Medulla oblongata (tissue), 1 donor: Measurements from ENCODE around the gene TEX261.
A peak's percentile ranks its signal among the peaks of the same experiment; 100 is the strongest.
"Not testable (repeated sequence)": the region's sequence is repeated elsewhere in the genome, so short reads cannot be mapped to it uniquely, and the experiment has no call there.

Experiments used
- DNase-seq: peaks from one replicate; pipeline ENCODE4 v3.0.0-alpha.2; 2015; ENCODE audit errors: extremely low spot score

Gene TEX261

DNA sequence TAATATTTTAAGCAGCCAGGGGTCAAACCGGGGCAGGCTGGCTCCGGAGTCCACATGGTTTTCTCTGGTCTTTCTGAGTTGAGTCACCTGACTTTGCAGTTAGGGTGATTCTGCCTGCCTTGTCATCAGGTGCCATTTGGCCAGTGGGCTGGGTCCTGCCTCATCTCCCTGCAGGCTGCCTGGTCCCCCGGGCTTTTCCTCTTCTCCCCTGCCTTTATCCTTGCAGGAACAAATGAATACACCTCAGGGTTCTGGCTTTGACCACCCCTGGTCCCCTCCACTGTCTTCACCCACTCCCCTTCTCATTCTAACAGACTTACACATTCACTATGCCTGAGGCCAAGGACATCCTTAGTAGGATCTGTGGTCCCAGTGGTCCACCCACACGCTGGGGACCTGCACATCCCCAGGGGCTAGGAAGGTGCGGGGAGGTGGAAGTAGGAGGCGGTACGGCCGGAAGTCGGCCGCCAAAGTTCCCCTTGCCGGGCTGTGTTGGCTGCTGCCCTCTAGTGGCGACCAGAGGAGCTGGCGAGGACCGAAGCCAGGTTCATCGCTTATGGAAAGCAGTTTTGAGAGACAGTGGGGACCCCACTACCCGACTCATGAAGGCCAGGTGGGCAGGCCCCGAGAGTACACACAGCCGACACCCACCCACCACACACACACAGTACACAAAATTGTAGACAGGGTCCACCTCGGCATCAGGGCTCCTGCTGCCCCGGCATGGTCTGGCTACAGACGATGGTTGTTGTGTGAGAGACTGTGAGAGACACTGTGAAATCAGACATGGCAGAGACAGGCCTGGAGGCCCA lies 6.3 kb upstream of the TEX261 start:
- DNase-seq, result peak; percentile 65

DNA sequence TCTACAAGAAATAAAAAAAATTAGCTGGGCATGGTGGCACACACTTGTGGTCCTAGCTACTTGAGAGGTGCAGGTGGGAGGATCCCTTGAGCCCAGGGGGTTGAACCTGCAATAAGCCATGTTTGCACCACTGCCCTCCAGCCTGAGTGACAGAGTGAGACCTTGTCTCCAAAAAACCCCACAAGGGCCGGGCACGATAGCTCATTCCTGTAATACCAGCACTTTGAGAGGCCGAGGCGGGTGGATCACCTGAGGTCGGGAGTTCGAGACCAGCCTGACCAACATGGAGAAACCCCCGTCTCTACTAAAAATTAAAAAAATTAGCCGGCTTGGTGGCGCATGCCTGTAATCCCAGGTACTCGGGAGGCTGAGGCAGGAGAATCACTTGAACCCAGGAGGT lies 5.3 kb upstream of the TEX261 start:
- DNase-seq, result not testable (repeated sequence)

DNA sequence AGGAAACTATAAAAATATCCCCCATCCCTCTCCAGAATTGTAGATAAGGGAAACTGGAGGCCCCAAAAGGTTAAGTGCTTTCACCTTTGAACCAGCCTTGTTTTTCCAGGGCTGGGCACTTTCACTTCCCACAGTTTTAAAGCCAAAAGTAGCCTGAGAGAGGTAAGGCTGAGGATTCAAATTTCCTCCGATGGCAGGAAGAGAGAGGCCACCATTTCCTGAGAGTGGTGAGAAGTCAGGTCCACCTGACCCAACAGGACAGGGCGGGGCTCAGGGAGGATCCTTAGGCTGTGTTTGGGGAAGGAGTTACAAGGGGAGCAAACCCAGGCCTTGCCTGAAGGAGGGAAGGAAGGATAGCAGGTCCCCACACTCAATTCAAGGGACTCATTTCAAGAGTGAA lies 4.7 kb upstream of the TEX261 start:
- no peak for DNase-seq

DNA sequence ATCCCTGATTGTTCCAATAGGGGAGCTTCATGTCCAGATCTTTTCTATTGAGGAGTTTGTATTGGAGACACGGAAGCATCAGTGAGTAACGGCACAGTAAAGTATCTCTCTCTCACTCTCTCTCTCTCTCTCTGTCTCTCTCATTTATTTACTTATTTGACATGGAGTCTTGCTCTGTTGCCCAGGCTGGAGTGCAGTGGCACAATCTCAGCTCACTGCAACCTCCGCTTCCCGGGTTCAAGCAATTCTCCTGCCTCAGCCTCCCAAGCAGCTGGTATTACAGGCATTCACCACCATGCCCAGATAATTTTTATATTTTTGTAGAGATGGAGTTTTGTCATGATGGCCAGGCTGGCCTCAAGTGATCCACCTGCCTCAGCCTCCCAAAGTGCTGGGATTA lies 4.2 kb upstream of the TEX261 start:
- not testable (repeated sequence) for DNase-seq

DNA sequence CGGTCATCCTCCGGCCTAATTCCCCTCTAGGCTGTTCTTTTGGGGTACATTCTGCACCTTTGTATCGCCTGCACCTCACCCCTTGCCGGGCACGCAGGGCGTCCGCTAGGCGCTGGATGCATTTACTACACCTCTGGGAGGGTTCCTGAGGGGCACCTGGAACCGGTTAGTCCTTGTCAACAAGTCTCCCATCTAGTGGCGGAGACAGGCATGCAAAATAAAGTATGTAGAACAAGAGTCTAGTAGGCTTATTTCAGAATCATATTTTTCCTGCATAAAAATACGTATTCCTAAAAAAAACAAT lies 705 bp upstream of the TEX261 start:
- DNase-seq, result peak; percentile 40

DNA sequence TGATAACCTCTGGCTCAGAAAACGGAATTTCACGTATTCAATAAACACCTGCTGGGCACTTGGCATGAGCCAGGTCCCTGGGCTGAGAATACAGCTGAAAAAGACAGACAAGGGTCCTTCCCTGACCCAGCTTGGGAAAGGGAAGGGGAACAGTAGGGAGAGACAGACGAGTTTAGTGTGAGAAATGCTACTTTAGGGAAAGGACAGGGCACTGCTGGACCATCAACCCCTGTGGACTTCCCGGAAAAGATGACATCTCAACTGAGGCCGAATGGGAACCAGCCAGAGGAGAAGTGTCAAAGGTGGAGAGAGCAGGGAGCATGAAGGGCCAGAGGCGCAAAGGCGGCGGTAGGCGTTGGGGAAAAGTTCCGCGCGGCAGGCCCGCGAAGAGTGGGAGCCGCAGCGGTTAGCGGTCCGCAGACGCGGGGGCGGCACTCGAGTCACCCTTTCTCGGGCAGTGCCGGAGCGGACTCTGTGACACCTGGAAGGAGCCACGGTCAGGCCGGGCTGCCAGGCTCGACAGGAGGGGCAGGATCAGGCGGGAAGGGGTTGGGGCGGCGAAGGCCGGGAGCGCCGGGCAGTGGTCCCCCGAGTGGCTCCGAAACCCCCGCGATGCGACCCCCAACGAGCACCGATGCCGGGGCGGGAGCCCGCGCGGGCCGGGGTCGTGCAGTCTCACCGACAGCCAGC lies 519 bp downstream of the TEX261 start:
- no peak for DNase-seq

DNA sequence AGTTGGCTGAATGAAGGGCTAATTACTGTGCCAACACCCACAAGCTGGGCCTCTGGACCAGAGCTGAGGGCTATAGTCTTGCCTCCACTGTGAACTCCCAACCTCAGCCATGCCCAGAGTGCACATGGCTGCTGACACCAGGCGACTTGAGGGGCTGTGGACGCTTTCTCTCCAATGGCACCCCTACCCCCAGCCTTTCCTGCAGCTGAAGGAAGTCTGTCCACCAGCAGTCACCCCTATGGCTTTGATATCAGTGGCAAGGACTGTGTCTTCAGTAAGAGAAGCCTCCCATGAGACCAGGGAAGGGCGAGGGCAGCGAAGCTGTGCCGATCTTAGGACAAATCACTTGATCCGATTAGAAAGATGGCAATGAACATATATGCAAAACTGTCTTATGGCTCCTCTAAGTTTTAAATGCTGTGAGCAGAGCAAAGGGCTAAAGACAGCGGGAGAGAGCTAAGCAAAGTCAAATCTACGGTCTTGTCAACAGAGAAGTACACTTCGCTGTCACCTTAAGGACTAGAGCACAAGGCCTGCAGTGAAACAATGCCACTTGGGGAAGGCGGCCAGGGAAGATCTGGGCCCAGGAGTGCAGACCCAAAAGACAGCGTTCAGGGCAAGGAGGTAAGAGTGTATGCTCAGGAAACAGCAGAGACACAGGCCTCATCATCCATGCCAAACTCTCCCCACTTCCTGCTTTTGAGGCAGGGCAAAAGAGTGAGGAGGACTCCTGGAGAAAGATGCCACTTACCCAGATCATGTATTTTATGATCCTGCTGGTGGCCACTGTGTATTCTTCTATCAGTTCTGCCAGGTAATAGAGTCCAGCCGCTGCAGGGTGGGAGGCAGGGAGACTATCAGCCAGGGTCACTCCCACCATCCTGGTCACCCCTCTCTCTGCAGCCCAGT lies 1.5 kb downstream of the TEX261 start:
- DNase-seq, result no peak

DNA sequence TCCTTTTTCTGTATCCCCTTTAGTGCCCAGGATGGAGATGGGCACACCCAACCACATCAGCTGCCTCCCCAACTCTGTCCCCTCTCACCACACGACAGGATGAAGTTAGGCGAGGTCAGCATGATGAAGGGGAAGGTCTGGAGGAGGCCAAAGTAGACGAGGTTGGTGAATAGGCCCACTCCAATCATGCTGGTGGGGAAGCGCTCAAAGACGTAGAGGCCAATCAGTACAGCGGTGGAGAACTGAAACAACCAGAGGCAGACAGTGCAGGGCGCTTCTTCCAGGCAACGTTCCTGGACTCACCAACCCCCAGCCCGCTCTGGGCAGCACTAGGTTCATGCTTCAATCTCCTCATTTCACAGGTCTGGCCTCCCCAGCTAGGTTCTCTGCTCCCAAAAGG lies 2.9 kb downstream of the TEX261 start:
- no peak for DNase-seq

DNA sequence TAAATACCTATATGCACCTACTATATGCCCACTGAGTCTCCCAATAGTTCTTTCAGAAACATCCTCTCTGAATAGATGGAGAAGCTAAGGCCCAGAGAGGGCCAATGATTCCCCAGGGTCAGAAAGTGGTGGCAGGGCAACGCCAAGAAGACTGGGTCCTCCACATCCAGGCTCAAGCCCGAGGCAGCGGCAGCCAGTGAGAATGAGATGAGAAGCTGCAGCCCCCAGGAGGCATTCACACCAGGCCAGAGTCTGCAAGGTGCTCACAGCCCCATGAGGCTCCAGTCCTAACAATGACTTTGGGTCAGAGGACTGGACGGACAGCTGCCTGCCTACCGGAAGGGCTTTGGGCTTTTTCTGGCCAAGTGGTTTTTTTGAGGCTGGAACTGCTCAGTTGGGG lies 3.5 kb downstream of the TEX261 start:
- no peak for DNase-seq

DNA sequence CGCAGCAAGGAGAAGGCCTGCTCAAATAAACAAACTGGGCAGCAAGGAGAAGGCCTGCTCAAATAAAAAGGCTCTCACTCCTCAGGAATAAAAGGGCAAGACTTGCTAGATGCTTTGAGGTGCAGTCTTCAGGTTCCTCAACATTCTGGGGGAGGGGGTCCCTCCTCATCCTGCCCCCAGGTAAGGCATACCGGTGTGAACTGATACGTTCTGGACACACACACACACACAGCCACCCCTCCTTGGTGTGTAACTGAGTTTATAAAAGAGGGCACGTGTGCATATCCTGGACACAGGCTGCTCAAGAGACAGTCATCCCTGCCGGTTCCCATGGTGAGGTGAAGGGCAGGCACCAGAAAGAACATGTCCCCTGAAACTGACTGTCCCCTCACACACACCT lies 4.5 kb downstream of the TEX261 start:
- DNase-seq, result no peak

DNA sequence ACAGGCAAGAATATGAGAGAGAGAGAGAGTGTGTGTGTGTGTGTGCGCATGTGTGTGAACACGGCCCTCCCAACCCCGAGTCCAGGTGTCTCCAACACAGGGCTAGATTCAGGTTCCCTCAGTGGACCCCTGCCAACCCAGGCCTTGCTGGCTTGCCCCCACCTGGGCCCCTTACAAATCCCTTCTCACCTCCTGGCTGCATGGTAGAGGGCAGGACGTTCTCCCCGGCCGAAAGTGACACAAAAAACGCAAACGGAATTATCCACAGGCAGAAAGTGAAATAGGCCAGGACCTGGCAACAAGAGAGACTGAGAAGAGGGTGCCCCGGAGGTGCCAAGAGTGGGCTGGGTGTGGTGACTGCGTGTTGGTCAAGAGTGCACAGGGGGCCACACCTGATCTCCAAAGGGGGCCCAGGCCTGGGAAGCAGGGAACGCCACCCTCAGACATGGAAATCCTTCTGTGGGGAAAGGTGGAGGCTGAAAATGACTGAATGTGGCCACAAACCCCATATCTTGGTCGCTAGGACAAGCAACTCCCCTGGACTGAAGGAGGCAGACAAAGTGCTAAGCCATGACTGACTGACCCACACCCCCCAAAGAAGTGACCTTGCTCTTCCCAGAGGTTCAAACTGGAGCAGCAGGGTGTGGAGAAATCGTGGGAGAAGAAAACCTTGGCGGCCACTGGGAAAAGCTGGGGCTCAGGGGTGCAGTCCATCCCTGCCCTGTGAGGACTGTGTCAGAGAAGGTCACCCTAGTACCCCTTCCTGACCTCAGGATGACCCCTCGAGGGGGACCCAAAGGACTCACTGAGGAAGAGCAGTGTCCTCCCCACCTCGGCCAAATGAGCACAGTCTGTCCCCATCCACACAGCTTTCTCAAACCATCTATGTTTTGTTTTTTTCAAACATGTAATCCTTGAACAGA lies 5.7 kb downstream of the TEX261 start:
- no peak for DNase-seq

DNA sequence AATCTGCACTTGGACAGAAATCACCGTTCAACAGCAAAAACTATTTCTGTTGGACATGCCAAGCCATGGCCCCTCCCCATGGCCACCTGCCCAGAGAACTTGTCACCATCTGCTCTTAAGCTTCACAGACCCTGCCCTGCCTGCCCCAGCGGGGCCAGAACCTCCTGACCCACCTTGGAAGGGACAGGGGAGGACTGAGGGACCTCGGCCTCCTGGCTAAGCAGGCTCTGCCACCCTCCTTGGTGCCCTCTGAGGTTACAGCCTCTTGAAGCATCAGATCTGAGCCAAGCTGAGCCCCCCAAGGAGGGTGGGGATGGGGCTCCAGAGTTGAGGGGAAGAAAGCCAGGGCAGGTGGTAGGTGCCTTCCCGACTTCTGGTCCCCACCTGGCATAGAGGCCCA lies 6.5 kb downstream of the TEX261 start:
- DNase-seq, result no peak

DNA sequence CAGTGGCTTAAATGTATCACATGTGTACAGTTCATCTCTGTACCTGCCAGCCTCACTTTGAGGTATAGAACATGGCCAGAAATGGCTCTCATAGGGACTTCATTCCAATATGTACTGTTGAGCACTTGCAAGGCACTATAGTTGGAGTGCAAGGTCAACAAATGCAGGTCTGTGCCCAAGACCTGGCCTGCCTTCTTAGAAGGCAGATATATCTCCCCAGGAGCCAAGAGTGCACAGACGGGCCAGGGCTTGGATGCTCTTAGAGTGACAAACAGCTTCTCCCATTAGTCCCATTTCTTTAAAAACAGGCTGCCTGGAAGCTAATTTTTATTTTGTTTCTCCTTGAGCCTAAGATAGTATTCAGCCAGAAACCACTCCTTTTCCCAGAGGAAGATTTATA lies 7.3 kb downstream of the TEX261 start:
- DNase-seq, result no peak

DNA sequence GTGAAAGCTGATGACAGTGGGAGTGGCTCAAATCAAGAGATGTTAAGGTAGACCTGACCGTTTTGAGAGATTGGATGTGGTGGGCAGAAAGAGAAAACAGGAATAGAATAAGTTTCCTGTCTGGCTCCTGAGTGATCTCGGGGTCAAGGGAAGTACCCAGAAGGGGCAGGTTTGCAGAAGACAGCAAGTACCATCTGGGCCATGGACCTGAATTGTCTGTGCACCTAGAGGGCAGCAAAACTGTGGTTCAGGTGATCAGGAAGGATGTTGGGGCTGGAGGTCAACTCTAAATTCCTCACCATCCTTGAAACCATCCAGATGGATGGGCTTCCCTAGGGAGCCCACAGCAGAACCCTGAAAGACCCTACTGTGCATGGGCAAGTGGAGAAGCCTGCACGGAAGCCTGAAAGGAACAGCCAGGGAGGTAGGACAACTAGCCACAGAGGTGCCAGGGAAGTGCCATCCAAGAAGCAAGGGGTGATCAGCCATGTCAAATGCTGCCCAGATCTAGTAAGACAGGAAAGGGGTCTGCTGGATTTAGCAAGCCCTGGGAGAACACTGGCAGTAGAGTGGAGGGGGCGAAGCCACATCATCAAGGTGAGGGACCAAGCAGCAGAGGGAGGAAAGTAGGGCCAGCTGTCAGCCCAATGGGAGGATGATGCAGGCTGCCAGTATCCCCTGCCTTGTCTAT lies 8.0 kb downstream of the TEX261 start:
- DNase-seq, result no peak

DNA sequence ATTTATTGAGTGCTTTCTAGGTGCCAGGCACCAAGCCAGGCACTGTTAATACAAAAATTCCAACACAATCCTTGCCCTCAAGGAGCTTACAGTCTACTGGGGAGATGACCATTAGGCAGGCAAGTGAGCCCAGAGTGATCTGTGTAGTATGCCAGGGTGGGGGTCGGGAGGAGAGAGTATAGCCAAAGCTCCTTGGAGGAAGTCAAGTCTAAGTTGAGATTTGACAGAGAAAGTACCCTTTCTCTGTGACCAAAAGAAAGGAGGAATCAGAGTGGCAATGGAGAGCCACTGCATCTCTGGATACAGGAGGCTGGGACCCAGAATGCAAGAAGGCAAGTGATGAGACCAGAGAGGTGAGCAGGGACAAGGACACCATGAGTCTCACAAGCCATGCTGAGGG lies 8.7 kb downstream of the TEX261 start:
- no peak for DNase-seq

DNA sequence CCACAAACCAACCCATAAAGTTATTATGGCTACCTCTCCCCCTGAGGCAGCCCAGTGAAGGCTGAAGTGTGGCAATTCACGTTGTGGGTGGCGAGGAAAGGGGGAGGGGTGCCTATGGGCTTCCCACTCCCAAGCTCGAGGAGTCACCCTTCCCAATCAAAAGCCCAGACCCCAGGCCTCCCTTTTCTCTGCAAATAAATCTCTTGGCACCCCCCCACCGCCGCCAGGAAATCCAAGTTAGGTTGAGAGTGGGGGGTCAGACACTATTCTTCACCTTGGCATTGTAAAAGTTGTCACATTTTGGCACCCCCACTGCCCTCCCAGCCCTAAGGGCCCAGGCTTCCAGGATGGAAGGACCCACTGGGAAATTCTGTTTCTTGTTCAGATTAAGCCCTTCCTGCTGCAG lies 9.4 kb downstream of the TEX261 start:
- DNase-seq, result no peak

DNA sequence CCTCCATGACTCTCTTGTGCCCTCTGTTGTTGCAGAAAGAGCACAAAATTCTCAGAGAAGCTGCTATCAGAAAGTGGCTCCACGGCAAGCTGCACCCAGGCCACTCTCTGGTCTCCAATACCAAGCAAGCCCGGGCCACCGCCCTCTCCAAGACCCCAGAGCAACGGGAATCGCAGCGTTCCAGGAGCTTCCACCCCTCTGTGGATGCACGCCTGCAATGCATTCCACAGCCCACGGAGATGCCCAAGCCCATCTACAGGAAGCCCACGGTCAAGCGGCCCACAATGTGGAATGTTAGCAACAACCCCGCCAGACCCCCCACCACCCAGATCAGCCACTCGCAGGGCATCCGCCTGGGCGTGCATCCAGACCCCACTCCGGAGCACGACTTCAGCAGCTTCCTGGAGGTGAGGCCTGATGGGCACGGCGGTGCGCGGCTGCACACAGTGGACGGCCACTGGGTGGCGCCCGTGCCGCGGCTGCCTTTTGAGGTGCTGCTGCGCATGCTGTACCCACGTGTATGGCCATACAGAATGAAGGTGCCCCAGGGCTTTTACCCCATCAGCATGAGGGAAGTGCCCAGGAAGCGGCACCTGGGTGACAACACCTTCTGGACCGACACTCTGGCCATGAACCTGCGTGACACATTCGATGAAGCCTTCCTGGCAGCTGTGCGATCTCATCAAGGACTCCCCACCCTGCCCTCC lies 9.9 kb downstream of the TEX261 start:
- DNase-seq, result no peak

DNA sequence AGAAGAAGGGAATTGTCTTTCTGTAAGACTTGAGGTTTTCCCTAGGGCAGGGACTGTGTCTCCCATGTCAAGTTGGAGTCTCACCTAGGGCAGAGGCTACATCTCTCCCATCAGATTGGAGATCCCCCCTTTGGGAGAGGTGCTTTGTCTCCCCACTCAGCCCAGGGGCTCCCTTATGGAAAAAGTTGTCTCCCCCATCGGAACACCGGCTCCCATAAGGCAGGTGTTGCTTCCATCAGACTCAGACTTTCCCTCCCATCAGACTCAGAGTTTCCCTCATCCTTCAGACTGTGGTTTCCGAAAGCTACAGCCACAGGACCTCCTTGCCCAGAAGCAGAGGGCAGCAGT lies 10.5 kb downstream of the TEX261 start:
- DNase-seq, result no peak

DNA sequence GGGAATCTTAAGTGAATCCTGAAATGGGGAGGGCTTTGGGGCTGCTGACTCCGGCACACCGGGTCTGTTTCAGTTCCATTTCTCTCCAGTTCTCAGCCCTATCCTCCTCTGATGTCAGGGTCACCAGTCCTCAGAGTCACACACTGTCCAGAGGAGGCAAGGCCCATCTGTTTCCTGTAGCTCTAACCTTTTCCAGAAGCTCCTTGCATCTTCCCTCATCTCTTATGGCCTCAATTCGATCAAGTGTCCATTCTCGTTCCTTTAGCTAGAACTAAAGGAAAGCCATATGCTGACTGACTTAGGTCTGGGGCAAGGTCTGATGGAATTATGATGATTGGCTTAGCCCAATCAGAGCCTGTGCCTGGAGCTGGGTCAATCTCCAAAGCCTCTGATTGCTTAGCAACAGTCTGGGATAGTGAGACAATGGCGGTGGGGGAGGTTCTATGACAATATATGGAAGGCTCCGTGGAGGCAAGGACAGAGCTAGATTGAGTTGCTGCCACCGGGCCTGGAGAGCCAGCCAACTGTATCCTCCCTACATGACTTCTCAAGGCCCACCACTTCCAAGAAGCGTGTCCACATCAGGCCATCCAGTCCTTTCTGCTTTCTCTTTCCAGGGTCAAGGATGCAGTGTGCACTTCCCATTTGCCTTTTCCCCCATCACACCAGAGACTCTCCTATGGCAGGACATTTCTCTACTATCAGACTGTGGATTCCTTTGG lies 11.0 kb downstream of the TEX261 start:
- DNase-seq, result no peak

DNA sequence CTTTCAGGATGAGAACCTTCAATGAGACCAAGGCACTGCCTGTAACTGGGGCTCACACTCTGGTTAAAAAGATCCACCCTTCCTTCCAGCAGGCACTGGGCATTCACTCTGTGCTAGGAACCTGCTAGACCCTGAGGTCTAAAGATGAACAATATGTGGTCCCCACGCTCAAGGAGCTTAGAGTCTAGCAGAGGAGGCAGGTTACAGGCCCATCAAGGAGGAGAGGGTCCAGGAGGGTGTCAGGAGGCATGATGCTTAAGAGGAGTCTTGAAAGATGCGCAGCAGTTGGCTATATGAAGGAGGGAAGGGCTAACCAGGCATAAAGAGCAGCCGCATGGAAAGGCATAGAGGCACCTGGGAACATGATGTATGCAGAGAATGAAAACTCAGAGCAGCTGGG lies 11.7 kb downstream of the TEX261 start:
- no peak for DNase-seq
